HCT116 (cell line): ENCODE data around the gene IFIT3.

Experiments used
- CTCF ChIP-seq, 3 experiments: fragments of 200-600 bp in 1 of 3; sonication (generic) in 1 of 3; IDR thresholded peaks in 2 of 3; conservative IDR thresholded peaks in 1 of 3; 2 replicates each; pipeline ENCODE4 v1.5.1; 2012 to 2017; ENCODE audit warnings: low read depth in 2 of 3, low read length in 2 of 3, antibody characterized with exemption in 1 of 3, borderline replicate concordance in 1 of 3, control low read depth in 1 of 3, mild to moderate bottlenecking in 1 of 3, mixed read lengths in 1 of 3, mixed run types in 1 of 3, moderate library complexity in 1 of 3; ENCODE audit not compliant: insufficient read depth in 1 of 3
- MAX ChIP-seq: IDR thresholded peaks from 2 replicates; pipeline ENCODE4 v1.6.1; 2012

- TF ChIP-seq CTCF (IDR thresholded peaks at IDR 0.05 in 2 of 3, conservative IDR thresholded peaks at IDR 0.05 in 1 of 3; ENCODE audit: borderline replicate concordance in 1 of 3, insufficient read depth in 1 of 3, low read depth in 2 of 3, low read length in 2 of 3), result no peak
- TF ChIP-seq MAX, result no peak
These were observed 35.1 kb downstream of the IFIT3 start for GRCh38 chr10:89362929-89363328.
